ENCODE data around the gene DUSP16.
"Not testable (repeated sequence)": the region's sequence is repeated elsewhere in the genome, so short reads cannot be mapped to it uniquely, and the experiment has no call there.

DUSP16 gene

DNA sequence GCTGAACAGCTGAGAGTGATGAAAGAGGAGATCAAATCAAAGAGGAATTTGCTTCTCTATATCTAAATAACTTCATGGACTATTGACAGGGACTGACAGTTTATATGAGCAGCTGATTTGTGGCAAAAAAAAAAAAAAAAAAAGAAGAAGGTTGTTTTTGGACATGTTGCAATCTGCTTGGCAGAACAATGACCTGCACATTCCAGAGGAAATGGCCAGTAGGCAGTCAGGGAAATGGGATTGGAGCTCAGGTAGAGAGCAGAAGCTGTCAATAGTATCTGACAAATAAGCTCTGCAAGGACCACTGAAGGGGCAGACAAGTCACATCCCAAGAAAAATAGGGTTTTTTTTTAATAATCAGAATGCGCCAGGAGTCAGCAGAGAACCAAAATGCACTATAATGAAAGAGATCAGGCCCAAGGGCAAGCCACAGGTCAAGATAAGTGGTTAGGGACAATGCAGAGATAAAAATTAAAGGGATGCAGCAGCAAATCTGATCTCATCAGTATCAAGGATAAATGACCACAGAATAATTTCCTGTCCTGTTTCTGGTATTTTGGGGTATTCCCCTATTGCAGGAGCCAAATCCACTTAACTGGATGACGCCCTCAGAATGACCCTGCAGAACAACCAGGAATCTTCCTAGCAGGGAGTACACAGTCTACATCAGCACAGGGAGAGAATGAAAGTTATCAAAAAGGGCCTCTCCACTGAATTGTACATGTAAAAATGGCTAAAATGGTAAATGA, 22.6 kb upstream of the DUSP16 start:
- no peak for DNase-seq (ENCODE audit: low read depth)

DNA sequence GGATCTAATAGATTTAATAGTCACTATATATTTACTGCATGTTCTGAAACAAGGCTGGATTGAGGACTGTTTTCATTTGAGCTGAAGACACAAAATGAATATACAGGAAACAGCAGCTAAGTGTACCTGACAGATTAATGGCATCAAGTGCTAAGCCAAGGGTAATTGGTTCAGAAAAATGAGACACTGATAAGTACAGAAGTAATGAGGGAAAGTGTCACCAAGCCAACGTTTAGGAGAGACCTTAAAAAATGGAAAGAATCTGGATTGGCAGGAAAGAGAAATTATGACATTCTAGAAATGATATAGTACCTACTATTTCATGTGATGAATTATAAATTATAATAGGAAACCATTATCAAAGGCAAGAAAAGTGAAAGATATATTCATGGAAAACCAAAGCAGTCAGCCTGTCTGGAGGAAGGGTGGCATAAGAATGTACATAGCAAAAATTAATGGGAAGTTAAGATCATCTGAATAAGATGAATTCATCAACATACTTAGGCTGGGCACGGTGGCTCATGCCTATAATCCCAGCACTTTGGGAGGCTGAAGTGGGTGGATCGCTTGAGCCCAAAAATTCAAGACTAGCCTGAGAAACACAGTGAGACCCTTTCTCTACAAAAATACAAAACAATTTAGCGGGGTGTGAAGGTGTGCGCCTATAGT, 21.0 kb upstream of the DUSP16 start:
- DNase-seq (ENCODE audit: low read depth), result no peak

DNA sequence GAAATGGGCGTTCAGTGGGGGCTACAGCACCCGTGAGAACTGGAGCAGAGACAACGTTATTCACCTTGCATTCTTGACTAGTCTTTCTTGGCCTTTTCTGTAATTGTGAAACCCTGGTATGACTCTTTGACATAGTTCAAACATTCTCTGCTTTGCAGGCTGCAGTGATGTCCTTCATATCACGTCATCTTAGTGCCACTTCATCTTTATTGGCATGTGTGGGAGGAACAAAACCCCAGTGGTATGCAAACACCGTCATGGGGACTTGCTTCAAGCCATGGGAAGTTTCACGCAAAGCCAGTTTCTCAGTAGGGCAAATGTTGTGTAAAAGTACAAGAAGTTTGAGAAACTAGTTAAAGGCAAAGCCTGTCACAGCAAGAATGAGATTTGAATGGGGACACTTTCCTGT, 20.2 kb upstream of the DUSP16 start:
- no peak for DNase-seq (ENCODE audit: low read depth)

DNA sequence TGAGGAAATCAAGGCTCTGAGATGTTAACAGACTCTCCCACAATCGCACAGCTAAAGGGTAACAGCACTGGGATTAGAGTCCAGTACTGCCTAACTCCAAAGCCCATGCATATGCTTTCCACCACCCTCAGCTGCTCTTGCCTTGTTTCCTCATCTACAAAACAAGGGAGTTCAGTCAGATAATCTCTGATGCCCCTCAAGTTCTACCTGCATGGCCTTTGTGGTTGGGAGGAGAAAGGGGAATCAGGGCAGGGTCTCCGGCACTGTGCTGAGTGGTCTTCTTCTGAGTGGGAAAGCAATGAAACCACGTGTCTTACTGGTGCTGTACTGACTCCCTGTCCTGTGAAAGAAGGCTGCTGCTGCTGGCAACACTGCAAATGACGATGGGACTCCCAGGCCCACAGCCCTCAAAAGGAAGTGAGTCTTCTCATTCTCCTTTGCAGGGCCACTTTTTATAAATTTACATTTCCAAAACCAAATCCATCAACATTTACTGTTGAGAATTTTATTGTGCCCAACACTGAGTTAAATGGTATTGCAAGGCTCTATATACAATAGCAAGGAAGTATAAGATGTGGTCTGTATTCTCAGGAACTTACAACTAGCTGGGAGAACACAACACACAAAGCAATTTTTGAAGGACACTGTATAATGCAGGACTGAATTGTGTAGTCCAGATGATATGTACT, 19.7 kb upstream of the DUSP16 start:
- no peak for DNase-seq (ENCODE audit: low read depth)

DNA sequence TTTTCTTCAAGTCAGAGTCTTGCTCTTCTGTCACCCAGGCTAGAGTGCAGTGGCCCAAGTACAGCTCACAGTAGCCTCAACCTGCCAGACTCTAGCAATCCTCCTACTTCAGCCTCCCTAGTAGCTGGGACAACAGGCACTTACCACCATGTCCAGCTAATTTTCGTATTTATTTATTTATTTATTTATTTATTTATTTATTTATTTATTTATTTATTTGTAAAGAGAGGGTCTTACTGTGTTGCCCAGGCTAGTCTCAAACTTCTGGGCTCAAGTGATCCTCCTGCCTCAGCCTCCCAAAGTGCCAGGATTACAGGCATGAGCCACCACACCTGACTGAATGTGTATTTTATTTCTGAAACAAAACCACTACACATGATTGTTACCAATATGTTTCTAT, 18.1 kb upstream of the DUSP16 start:
- DNase-seq (ENCODE audit: low read depth), result not testable (repeated sequence)

DNA sequence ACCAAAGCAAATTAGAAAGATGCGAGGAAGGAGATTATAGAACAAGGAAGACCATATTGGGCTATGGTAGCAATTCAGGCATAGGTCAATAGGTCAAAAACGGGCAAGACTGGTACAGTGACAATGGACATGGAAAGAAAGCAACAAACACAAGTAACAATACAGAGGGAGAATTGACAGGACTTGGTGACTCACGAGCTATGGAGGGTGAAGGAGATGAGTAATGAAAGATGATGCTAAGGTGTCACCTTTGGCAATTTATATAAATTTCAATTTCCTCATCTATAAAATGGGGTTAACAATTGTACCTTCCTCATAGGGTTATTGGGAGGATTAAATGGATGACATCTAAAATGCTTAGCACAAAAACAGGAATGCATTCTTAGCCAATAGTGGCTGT, 15.1 kb upstream of the DUSP16 start:
- no peak for DNase-seq (ENCODE audit: low read depth)

DNA sequence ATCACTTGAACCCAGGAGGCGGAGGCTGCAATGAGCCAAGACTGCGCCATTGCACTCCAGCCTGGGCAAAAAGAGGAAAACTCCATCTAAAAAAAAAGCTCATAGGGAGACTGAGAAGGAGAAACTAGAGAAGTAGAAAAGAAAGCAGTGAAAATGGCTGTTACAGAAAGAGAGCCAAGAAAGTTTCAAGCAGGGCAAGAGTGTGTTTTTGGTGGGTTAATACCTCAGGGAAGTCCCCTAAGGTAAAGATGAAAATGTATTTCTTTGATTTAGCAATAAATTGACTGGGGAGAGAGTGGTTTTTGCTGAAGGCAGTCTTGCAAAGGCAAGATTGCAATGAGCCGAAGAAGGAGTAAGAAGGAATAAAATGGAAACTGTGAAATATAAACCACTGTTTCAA, 10.0 kb upstream of the DUSP16 start:
- no peak for DNase-seq (ENCODE audit: low read depth)

DNA sequence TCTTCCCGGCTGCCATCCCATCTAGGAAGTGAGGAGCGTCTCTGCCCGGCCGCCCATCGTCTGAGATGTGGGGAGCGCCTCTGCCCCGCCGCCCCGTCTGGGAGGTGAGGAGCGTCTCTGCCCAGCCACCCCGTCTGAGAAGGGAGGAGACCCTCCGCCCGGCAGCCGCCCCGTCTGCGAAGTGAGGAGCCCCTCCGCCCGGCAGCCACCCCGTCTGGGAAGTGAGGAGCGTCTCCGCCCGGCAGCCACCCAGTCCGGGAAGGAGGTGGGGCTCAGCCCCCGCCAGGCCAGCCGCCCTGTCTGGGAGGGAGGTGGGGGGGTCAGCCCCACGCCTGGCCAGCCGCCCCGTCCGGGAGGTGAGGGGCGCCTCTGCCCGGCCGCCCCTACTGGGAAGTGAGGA, 3.3 kb upstream of the DUSP16 start:
- DNase-seq (ENCODE audit: low read depth), result not testable (repeated sequence)

DNA sequence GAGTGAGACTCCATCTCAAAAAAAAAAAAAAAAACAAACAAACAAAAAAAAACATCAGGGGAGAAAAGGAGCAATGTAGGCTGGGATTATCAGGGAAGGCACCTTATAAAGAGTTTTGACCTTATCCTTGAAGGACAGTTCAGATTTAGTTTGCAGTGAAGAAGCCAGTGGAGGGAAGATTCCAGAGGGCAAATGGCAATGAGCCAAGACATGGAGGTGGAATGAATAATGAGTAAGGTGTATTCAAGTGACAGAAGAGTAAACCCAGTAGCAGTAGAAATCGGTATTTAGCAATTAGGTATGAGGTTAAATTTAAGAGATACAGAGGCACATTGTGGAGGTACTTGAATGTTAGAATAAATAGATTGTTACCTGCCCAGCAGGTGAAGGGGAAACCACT, 2.2 kb upstream of the DUSP16 start:
- no peak for DNase-seq (ENCODE audit: low read depth)

DNA sequence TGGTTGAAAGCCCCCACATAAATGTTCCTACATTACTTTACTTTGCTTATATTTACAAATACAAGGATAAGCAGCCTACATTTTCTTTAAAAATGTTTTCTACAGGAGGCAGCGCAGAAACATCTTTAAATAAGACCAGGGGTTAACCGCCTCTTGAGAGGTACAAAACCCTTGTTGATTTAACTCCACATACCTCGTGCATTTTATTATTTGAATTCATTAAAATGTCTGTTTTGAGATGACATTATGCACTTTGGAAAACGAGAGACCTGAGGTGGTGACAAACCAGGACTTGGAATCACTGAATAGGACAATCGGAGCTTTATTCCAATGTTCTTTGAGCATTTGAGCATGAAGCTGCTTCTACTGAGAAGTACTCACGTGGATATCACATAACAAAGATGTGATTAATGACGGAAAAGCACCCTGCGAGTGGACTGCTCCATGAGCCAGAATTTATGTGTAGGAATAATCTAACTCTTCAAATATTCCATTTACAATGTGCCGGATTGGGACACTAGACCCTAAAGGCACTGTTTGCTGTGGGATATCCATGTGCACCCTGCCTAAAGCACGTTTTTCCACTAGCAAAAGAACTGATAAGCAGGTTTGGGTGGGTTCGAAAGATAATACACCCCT, 746 bp upstream of the DUSP16 start:
- DNase-seq (ENCODE audit: low read depth), result no peak

DNA sequence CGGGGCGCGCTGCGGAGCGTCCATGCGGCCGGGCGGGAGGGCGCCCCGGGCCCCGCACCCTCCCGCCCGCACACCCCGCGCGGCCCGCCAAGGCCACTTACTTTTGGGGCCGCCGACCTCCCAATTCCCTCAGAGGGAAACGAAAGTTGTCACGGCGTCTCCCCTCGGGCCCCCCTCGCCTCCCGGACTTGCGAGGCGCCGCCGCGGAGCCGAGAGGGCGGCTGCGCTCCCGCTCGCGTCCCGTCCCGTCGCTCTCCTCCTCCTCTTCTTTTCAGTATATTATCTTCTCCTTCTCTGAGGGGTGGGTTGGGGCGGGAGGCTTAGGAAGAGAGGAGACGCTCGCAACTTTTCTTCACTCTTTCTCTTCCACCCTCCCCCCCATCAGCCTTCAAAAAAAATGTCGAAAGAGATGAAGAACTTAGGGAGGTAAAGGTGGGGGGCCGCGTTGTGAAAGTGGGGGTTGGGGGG, 613 bp downstream of the DUSP16 start:
- DNase-seq (ENCODE audit: low read depth), result no peak

DNA sequence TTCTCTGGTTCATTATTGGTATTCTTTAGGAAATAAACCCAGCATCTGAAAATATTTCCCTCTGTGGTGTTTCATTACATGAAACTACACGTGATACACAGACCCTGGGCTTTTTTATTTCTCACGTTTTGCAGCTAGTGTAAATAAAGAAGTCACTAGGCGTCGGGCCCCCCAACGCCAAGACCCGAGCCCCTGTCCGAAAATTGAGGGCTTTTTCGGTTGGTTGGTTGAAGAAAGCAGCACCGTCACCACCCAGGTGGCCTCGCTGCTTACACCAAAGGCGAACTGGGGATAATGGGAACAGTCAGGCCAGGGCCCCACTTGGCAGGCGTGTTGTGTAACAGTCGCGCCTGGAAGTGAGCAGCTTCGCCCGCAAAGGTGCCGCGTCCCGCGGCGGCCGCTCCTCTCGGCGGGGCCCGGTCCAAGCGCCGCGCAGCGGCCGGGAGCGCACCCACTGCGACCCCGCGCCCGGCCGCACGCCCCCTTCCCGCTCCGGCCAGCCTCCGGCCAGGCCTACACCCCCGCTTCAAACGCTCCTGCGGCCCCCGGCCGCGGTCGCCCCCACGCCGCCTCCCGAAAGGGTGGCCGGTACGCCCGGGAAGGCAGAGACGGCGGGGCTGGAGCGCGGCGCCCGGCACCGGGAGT, 1.2 kb downstream of the DUSP16 start:
- no peak for DNase-seq (ENCODE audit: low read depth)

DNA sequence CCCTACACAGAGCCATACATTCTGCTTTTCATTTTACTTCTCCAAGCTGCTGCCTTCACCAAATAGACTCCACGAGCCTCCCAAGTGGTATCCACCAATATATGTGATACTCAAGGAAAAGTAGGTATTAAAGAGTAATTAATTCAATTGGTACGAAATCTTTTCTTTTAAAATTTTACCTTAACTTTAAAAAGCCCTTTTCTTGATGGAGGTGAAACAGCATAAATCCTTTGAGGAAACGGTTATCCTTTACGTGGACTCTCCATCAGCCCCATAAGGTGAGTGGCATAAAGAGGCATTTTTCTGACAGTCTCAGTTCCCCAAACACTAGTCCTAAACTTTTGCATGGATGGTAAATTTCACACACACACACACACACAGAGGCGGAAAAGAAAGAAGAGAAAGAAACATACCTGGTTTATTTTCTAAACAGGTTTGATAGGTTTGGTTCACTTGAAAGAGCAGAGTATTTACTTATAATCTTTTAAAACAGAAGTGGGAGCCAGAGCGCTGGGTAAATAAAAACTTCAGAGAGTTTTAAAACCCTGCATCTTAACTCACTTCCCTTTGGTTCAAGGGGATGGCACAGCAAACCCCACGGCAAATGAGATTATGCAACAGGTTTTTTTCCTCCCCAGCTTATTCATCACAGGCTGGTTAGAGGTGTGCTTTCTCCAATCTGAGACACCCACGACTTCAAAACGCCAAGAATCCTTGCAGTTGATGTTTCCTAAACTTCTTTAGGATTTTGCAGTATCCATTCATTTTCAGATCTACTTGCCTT, 1.9 kb downstream of the DUSP16 start:
- DNase-seq (ENCODE audit: low read depth), result no peak

DNA sequence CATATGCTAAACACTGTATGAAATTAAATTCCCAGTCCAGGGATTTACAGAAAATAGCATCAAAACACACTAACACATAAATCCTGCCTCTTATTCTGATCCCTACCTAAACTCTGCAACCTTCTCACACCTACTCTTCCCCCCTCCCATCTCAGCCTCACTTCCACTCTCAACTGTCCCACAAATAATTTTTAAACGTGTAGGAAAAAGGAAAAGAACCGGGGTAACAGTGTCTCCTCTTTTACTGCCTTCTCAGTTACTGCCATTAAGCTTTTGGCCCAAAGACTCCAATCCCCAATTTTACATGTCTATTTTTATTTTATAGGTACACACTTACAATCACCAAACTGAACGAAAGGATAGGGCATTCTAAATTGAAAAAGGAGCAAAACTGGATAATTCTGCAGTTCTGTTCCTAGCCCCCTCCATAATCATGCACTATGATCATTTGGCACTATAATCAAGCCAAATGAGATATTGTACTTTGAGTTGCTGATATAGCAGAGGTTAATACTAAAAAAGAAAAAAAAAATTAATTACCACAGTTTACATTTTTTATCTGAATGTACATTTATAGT, 2.9 kb downstream of the DUSP16 start:
- no peak for DNase-seq (ENCODE audit: low read depth)

DNA sequence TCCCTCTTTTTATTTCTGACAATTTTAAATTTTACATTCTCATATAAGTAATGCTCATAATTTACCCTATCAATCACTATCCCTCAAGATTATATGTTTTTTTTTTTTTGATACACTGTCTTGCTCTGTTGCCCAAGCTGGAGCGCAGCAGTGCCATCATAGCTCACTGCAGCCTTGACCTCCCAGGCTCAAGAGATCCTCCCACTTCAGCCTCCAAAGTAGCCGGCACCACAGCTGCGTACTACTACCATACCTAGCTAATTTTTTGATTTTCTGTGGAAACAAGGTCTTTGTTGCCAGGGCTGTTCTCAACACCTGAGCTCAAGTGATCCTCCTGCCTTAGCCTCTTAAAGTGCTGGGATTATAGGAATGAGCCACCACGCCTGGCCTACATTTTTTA, 4.4 kb downstream of the DUSP16 start:
- DNase-seq (ENCODE audit: low read depth), result no peak

DNA sequence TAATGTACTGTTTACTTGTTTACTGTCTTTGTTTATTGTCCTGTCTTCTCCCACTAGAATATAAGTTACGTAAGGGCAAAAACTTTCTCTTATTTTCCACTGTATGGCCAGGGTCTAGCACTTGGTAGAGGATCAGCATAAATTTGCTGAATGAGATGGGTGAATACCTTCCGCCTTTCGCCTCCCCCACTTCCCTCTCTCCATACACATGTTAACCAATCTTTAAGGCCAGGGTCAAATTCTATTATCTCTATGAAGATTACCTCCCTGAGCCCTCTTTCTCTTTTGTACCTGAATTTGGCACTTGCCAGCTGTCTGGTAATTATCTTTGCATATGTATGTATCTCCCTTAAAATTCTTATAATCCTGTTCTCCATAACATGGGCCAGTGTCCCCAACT, 4.9 kb downstream of the DUSP16 start:
- DNase-seq (ENCODE audit: low read depth), result no peak

DNA sequence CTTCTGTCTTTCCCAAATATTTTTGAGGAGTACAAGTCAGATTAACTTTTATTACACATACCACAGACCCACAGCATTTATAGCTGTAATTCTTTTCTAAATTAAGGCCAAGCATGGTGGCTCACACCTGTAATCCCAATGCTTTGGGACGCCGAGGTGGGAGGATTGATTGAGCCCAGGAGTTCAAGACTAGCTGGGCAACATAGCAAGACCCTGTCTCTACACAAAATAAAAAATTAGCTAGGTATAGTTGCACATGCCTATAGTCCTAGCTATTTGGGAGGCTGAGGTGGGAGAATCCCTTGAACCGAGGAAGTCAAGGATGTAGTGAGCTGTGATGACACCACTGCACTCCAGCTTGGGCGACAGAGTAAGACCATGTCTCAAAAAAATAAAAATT, 7.0 kb downstream of the DUSP16 start:
- no peak for DNase-seq (ENCODE audit: low read depth)

DNA sequence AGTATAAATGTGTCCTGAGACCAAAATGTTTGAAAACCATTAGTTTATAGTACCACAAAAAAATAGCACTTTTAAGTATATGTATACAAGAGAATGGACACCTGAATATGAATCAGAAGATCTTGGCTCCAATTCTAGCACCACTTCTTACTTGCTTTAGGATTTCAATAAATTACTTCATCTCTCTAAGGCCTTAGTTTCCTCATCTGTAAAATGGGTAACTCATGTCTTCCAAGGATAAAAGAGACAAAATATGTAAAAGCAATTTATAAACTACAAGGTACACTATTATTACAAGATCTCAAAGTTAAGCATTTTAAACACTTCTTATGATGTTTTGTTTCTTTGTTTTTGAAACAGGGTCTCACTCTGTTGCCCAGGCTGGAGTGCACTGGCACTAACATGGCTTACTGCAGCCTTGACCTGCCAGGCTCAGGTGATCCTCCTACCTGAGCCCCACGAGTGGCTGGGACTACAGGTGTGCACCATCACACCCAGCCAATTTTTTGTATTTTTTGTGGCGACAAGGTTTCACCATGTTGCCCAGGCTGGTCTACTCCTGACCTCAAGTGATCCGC, 9.4 kb downstream of the DUSP16 start:
- no peak for DNase-seq (ENCODE audit: low read depth)

DNA sequence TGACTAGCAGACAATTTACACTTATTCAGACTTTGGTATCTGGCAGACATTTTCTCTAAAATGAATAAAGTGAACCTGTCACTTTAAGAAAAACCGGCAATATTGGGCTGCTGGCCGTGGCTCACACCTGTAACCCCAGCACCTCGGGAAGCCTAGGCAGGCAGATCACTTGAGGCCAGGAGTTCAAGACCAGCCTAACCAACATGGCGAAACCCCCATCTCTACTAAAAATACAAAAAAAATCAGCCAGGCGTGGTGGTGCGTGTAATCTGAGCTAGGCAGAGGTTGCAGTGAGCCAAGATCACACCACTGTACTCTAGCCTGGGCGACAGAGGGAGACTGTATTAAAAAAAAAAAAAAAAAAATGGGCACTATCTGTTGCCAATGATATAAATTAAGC, 11.5 kb downstream of the DUSP16 start:
- DNase-seq (ENCODE audit: low read depth), result no peak

DNA sequence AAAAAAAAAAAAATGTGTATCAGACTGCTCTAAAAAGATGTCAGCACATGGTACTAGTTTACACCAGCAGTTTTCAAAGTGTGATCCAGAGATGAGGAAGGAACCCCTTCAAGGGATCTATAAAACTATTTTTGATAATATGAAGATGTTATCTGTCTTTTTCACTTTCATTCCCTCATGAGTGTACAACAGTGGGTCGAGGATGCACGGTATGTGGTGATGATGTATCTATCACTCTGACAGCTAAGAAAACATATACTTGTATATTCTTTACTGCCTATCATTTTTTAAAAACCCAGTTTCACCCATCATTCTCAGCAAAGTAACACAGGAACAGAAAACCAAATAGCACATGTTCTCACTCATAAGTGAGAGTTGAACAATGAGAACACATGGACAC, 12.4 kb downstream of the DUSP16 start:
- no peak for DNase-seq (ENCODE audit: low read depth)

DNA sequence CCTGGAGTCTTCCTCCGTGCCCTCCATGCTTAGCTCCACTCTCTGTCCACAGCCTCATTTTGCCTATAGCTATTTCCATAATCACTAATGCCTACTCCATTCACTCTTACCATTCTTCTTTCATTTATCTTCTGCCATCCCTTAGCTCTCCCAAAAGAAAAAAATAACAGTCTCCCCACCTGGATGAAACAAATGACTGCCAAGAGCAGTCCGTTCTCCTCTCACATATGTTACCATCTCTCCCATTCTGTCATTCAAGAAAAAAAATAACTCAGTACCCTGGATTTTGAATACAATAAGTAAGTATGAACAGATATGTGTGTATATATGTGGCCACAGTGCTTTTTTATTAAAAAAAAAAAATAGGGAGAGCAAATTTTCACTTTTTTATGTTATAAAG, 13.2 kb downstream of the DUSP16 start:
- no peak for DNase-seq (ENCODE audit: low read depth)
